HL-60 (cell line): Measurements from ENCODE around the gene RAP1A.

Experiments used
- CTCF ChIP-seq: IDR thresholded peaks from one replicate; pipeline ENCODE4 v1.5.1; 2011; ENCODE audit warnings: low read length, control low read depth, inconsistent platforms; ENCODE audit not compliant: insufficient read depth
- POLR2AphosphoS5 ChIP-seq: IDR thresholded peaks from 2 replicates; pipeline ENCODE4 v1.6.1; 2012; ENCODE audit warnings: low read depth
- REST ChIP-seq: IDR thresholded peaks from 2 replicates; pipeline ENCODE4 v1.6.1; 2012; ENCODE audit warnings: low read depth; ENCODE audit not compliant: insufficient replicate concordance

GRCh38 chr1:111751906-111752575, 132.5 kb downstream of the RAP1A start:
- TF ChIP-seq CTCF, result no peak
- TF ChIP-seq REST, result no peak
- TF ChIP-seq POLR2AphosphoS5, result no peak
